GM12872 (cell line): ENCODE measurements around the gene NABP1.

Experiments
- CTCF ChIP-seq: IDR thresholded peaks from 3 replicates; pipeline ENCODE4 v1.5.1; 2011; ENCODE audit warnings: low read depth, mild to moderate bottlenecking, low read length, moderate library complexity; ENCODE audit not compliant: insufficient read depth

The NABP1 gene

GRCh38 chr2:191677646-191678436 lies at the start of gene NABP1:
TSS of gene NABP1 (plus strand) at chr2:191678136. CDS start at chr2:191678615, 479 bp downstream.
- no peak for TF ChIP-seq CTCF

- no peak for TF ChIP-seq CTCF
Observed at GRCh38 chr2:191629001-191629453, 48.9 kb upstream of the NABP1 start.

- no peak for TF ChIP-seq CTCF
Observed at GRCh38 chr2:191629976-191630712, 47.8 kb upstream of the NABP1 start.

- TF ChIP-seq CTCF: no peak
Observed at GRCh38 chr2:191631754-191632153, 46.2 kb upstream of the NABP1 start.

GRCh38 chr2:191632426-191632825 lies 45.5 kb upstream of the NABP1 start:
- no peak for TF ChIP-seq CTCF

GRCh38 chr2:191634791-191635190 lies 43.1 kb upstream of the NABP1 start:
- TF ChIP-seq CTCF: no peak
